CD4-positive, alpha-beta T cell (primary cell): ENCODE measurements around the gene PKD2. TPM values are rescaled to one million over a fixed set of nuclear protein-coding genes. Genes with fewer than 3 reads are reported as not detected.

Source experiments
- ATAC-seq: fragments of 200-7000 bp; cut with Tn5 transposase; one replicate; pipeline ENCODE4 v1.10.0; 2022; ENCODE audit warnings: mild to moderate bottlenecking; ENCODE audit not compliant: poor library complexity
- CTCF ChIA-PET: fragments of 350-600 bp; sonication (Branson Sonifier 250); formaldehyde crosslinking; loops from one replicate; lab custom pipeline; 2021; ENCODE audit warnings: antibody characterized with exemption, inconsistent platforms; lab: Charles Lee
- POLR2A ChIA-PET: fragments of 350-600 bp; sonication (Branson Sonifier 250); formaldehyde crosslinking; loops from one replicate; lab custom pipeline; 2021; ENCODE audit warnings: antibody characterized with exemption, inconsistent platforms; lab: Charles Lee
- DNase-seq, 14 experiments: peaks; one replicate each; pipeline ENCODE4 v3.0.0-alpha.2; 2013 to 2020; ENCODE audit warnings: mixed read lengths in 2 of 14
- H3K27ac ChIP-seq, 2 donors: one replicate each; pipeline versions ENCODE4 v1.5.1 to v1.7.0; 2013; ENCODE audit warnings: low read length in 2 of 2, low read depth in 1 of 2, mild to moderate bottlenecking in 1 of 2
- H3K27me3 ChIP-seq, 2 experiments: 1 replicate in 1 of 2; 2 replicates in 1 of 2; pipeline versions ENCODE4 v1.6.1 to v1.7.0; 2013; ENCODE audit warnings: low read length in 2 of 2, control low read depth in 1 of 2, mild to moderate bottlenecking in 1 of 2, moderate library complexity in 1 of 2; ENCODE audit not compliant: insufficient read depth in 2 of 2, control insufficient read depth in 1 of 2
- H3K36me3 ChIP-seq: one replicate; pipeline ENCODE4 v1.6.1; 2013; ENCODE audit warnings: low read length, control low read depth; ENCODE audit not compliant: insufficient read depth
- H3K4me1 ChIP-seq: one replicate; pipeline ENCODE4 v1.6.1; 2013; ENCODE audit warnings: low read length, control low read depth; ENCODE audit not compliant: insufficient read depth
- H3K4me3 ChIP-seq: one replicate; pipeline ENCODE4 v1.5.1; 2013; ENCODE audit warnings: mild to moderate bottlenecking, low read length, moderate library complexity
- H3K9me3 ChIP-seq, 2 experiments: 1 replicate in 1 of 2; 2 replicates in 1 of 2; pipeline versions ENCODE4 v1.6.1 to v1.7.0; 2013; ENCODE audit warnings: low read length in 2 of 2, mild to moderate bottlenecking in 2 of 2, control low read depth in 1 of 2, moderate library complexity in 1 of 2; ENCODE audit not compliant: control insufficient read depth in 1 of 2, insufficient read depth in 1 of 2
- H3K27ac Mint-ChIP-seq: one replicate; pipeline ENCODE4 v1.8.0; 2020; ENCODE audit warnings: mixed read lengths
- H3K27me3 Mint-ChIP-seq: one replicate; pipeline ENCODE4 v1.8.0; 2021; ENCODE audit warnings: mixed read lengths
- H3K36me3 Mint-ChIP-seq: one replicate; pipeline ENCODE4 v1.8.0; 2021; ENCODE audit warnings: low read depth, mixed read lengths
- H3K4me1 Mint-ChIP-seq: one replicate; pipeline ENCODE4 v1.8.0; 2021; ENCODE audit warnings: low read depth, mixed read lengths
- H3K4me3 Mint-ChIP-seq: one replicate; pipeline ENCODE4 v1.8.0; 2020; ENCODE audit warnings: mild to moderate bottlenecking, mixed read lengths
- H3K9me3 Mint-ChIP-seq: one replicate; pipeline ENCODE4 v1.8.0; 2020; ENCODE audit warnings: mixed read lengths
- intact Hi-C, 2 experiments: fragments of 100-400 bp; cut with DNase I in 1 of 2; cut with micrococcal nuclease in 1 of 2; formaldehyde crosslinking; loops; one replicate each; pipeline versions ENCODE4 v1.15.1 to v1.9.0; 2023 to 2025; cut with DNase I, micrococcal nuclease
- total RNA-seq, 174 experiments: library from RNA in 2 of 174; stranded (reverse) in 2 of 174; gene quantifications; one replicate each; pipeline ENCODE4 v1.2.3 and lab custom pipeline; 2021 to 2026
- TF ChIP-seq, protein P1 (sequence below): fragments of 200-600 bp; IDR thresholded peaks from one replicate; pipeline ENCODE4 v1.8.0; 2022; ENCODE audit warnings: antibody characterized with exemption, mild to moderate bottlenecking

The PKD2 gene
- total RNA-seq, 2 experiments from 2014 or later, result 4.1 to 4.3 TPM

- intact Hi-C loops, result no loop called here
- Histone ChIP-seq H3K9me3 (no peaks in the 10 kb centered on the region), H3K4me3 (no peak overlapping the region), H3K27ac (no peak overlapping the region), H3K36me3 (peaks cover 4% of the 10 kb centered on the region), H3K4me1 (no peaks in the 10 kb centered on the region), H3K27me3 (no peaks in the 10 kb centered on the region)
- Mint-ChIP-seq H3K36me3 (peaks cover 57% of the 10 kb centered on the region), H3K4me1 (no peaks in the 10 kb centered on the region), H3K27me3 (no peaks in the 10 kb centered on the region), H3K4me3 (no peak overlapping the region), H3K27ac (no peak overlapping the region), H3K9me3 (no peaks in the 10 kb centered on the region)
- TF ChIP-seq, protein P1, sequence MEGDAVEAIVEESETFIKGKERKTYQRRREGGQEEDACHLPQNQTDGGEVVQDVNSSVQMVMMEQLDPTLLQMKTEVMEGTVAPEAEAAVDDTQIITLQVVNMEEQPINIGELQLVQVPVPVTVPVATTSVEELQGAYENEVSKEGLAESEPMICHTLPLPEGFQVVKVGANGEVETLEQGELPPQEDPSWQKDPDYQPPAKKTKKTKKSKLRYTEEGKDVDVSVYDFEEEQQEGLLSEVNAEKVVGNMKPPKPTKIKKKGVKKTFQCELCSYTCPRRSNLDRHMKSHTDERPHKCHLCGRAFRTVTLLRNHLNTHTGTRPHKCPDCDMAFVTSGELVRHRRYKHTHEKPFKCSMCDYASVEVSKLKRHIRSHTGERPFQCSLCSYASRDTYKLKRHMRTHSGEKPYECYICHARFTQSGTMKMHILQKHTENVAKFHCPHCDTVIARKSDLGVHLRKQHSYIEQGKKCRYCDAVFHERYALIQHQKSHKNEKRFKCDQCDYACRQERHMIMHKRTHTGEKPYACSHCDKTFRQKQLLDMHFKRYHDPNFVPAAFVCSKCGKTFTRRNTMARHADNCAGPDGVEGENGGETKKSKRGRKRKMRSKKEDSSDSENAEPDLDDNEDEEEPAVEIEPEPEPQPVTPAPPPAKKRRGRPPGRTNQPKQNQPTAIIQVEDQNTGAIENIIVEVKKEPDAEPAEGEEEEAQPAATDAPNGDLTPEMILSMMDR, result no peak
- ChIA-PET CTCF (no interaction called here), POLR2A (no interaction called here)
- no peak for ATAC-seq
- no peak for DNase-seq
Measured at GRCh38 chr4:88059766-88060165, 52.3 kb downstream of the PKD2 start.

DNA sequence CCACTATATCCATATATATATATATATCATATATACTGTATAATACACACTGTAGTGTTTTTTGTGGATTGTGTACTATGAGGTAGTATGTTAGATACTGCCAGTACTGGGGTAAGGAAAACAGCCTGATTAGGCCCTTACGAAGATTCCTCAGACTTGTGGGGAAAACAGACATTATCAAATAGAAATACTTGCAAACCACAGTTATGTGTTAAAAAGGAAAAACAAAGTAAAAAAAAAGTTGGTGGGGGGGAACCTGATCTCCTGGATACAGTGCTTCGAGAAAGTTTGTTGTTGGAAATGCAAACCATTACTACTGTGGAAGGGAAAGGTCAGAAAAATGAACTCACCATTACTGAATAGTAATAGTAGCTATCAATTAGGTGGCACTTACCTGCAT is 53.0 kb downstream of the PKD2 start:
- H3K27ac Mint-ChIP-seq, result no peak overlapping the region
- CTCF ChIA-PET, result no interaction called here
- ATAC-seq (no peak), DNase-seq (no peak)
- H3K9me3 ChIP-seq, result no peaks in the 10 kb centered on the region
- TF ChIP-seq, protein P1, result no peak
- no peak overlapping the region for H3K4me3 Mint-ChIP-seq
- no peaks in the 10 kb centered on the region for H3K27me3 ChIP-seq
- no peak overlapping the region for H3K4me3 ChIP-seq
- H3K36me3 Mint-ChIP-seq, result peaks cover 61% of the 10 kb centered on the region
- H3K36me3 ChIP-seq, result peaks cover 9% of the 10 kb centered on the region
- H3K4me1 Mint-ChIP-seq, result no peaks in the 10 kb centered on the region
- intact Hi-C loops, result no loop called here
- POLR2A ChIA-PET, result no interaction called here
- no peaks in the 10 kb centered on the region for H3K4me1 ChIP-seq
- H3K27me3 Mint-ChIP-seq, result no peaks in the 10 kb centered on the region
- no peak overlapping the region for H3K27ac ChIP-seq
- H3K9me3 Mint-ChIP-seq, result no peaks in the 10 kb centered on the region

DNA sequence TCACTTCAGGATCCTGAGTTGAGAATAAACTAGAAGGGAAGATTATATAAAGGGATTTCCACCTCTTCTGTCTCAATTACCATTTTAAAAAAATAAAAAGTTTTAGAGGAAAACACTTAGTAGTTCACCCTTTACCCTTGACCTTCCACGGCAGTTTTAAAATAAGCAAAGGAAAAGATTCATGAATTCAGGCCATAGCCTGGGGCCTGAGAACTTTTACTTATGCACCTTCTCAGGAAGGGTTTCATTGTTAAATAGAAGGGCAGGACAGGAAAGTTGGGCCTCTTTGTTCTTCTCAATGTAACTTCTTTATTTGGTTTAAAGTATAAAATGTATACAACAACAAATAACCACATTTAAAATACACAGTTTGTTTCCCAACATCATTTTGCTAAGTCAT is 54.9 kb downstream of the PKD2 start:
- H3K4me3 Mint-ChIP-seq, result no peak overlapping the region
- no peaks in the 10 kb centered on the region for H3K9me3 Mint-ChIP-seq
- Histone ChIP-seq H3K27me3 (no peaks in the 10 kb centered on the region), H3K9me3 (no peaks in the 10 kb centered on the region), H3K4me3 (no peak overlapping the region), H3K36me3 (peaks cover 20% of the 10 kb centered on the region), H3K27ac (no peak overlapping the region), H3K4me1 (no peaks in the 10 kb centered on the region)
- intact Hi-C loops, result no loop called here
- no peak overlapping the region for H3K27ac Mint-ChIP-seq
- ChIA-PET CTCF (no interaction called here), POLR2A (no interaction called here)
- H3K27me3 Mint-ChIP-seq, result no peaks in the 10 kb centered on the region
- H3K36me3 Mint-ChIP-seq, result peaks cover 66% of the 10 kb centered on the region
- ATAC-seq, result no peak
- TF ChIP-seq, protein P1, result no peak
- DNase-seq, result no peak
- H3K4me1 Mint-ChIP-seq, result no peaks in the 10 kb centered on the region
